SHP77 treated with DMSO at 0.1 percent for 48 hours (cell line): ENCODE measurements around the gene ENTPD7.
A peak's percentile ranks its signal among the peaks of the same experiment; 100 is the strongest.
"Not testable (repeated sequence)": the region's sequence is repeated elsewhere in the genome, so short reads cannot be mapped to it uniquely, and the experiment has no call there.

ENCODE experiments used
- DNase-seq: peaks from one replicate; lab custom pipeline; 2025; lab: John Stamatoyannopoulos, UW

Gene ENTPD7

GRCh38 chr10:99685597-99685967 is 26.3 kb downstream of the ENTPD7 start:
- DNase-seq = no peak

GRCh38 chr10:99689461-99689860 is 30.2 kb downstream of the ENTPD7 start:
- no peak for DNase-seq

GRCh38 chr10:99693933-99694583 is 34.7 kb downstream of the ENTPD7 start:
- no peak for DNase-seq

GRCh38 chr10:99695761-99696160 is 36.5 kb downstream of the ENTPD7 start:
- no peak for DNase-seq

- no peak for DNase-seq
These were observed 39.3 kb downstream of the ENTPD7 start for GRCh38 chr10:99698504-99699080.

- DNase-seq = no peak
These were observed 41.3 kb downstream of the ENTPD7 start for GRCh38 chr10:99700649-99701048.

- DNase-seq = no peak
These were observed 49.2 kb downstream of the ENTPD7 start for GRCh38 chr10:99708428-99709012.

- no peak for DNase-seq
These were observed 50.3 kb downstream of the ENTPD7 start for GRCh38 chr10:99709480-99710229.

GRCh38 chr10:99711129-99711719 is 51.9 kb downstream of the ENTPD7 start:
- DNase-seq = no peak

GRCh38 chr10:99714446-99714845 is 55.1 kb downstream of the ENTPD7 start:
- DNase-seq = no peak

GRCh38 chr10:99720387-99720786 is 61.1 kb downstream of the ENTPD7 start:
- DNase-seq = no peak

GRCh38 chr10:99730026-99730425 is 70.7 kb downstream of the ENTPD7 start:
- DNase-seq = no peak

- no peak for DNase-seq
These were observed 72.2 kb downstream of the ENTPD7 start for GRCh38 chr10:99731306-99732032.

GRCh38 chr10:99732033-99732842 is 72.9 kb downstream of the ENTPD7 start, which contains the start of the genes COX15 and CUTC:
Gene COX15 (minus strand): TSS chr10:99732127. CDS start chr10:99732049, 78 bp downstream.
Gene CUTC (plus strand): TSS chr10:99732234. CDS start chr10:99732349, 115 bp downstream.
- DNase-seq = peak; percentile 86

GRCh38 chr10:99733366-99733765 is 74.1 kb downstream of the ENTPD7 start:
- no peak for DNase-seq

- not testable (repeated sequence) for DNase-seq
These were observed 74.8 kb downstream of the ENTPD7 start for GRCh38 chr10:99734111-99734510.

GRCh38 chr10:99740260-99740659 is 81.0 kb downstream of the ENTPD7 start:
- no peak for DNase-seq

- DNase-seq = no peak
These were observed 81.7 kb downstream of the ENTPD7 start for GRCh38 chr10:99740933-99741559.

- DNase-seq = no peak
These were observed 82.9 kb downstream of the ENTPD7 start for GRCh38 chr10:99742254-99742653.

GRCh38 chr10:99742701-99743100 is 83.4 kb downstream of the ENTPD7 start:
- no peak for DNase-seq
